Smooth muscle cell (in vitro differentiated cells): ENCODE data around the gene PCNT. TPM values are rescaled to one million over a fixed set of nuclear protein-coding genes. Genes with fewer than 3 reads are reported as not detected.

Experiments
- DNase-seq: peaks from one replicate; lab custom pipeline; 2025; ENCODE audit not compliant: unreplicated experiment; lab: John Stamatoyannopoulos, UW
- H2AFZ ChIP-seq: fragments of 200-600 bp; sonication (generic); 2 replicates; pipeline ENCODE4 v1.6.0; 2016; ENCODE audit warnings: antibody characterized with exemption, low read depth, mild to moderate bottlenecking
- H3F3A ChIP-seq: fragments of 200-600 bp; sonication (generic); 2 replicates; pipeline ENCODE4 v1.6.0; 2017; ENCODE audit warnings: antibody characterized with exemption, low read depth
- H3K27ac ChIP-seq: fragments of 200-600 bp; sonication (generic); 2 replicates; pipeline ENCODE4 v1.5.1; 2016; ENCODE audit warnings: low read depth, mild to moderate bottlenecking
- H3K27me3 ChIP-seq: fragments of 200-600 bp; sonication (generic); 2 replicates; pipeline ENCODE4 v1.6.1; 2016; ENCODE audit warnings: low read depth, mild to moderate bottlenecking
- H3K36me3 ChIP-seq: fragments of 200-600 bp; sonication (generic); 2 replicates; pipeline ENCODE4 v1.5.1; 2016; ENCODE audit warnings: low read depth
- H3K4me1 ChIP-seq: fragments of 200-600 bp; sonication (generic); 2 replicates; pipeline ENCODE4 v1.5.1; 2016; ENCODE audit warnings: low read depth
- H3K4me2 ChIP-seq: fragments of 200-600 bp; sonication (generic); 2 replicates; pipeline ENCODE4 v1.6.0; 2016; ENCODE audit warnings: mild to moderate bottlenecking
- H3K4me3 ChIP-seq: fragments of 200-600 bp; sonication (generic); 2 replicates; pipeline ENCODE4 v1.5.1; 2016; ENCODE audit warnings: mild to moderate bottlenecking
- H3K79me2 ChIP-seq: fragments of 200-600 bp; sonication (generic); 2 replicates; pipeline ENCODE4 v1.6.0; 2016; ENCODE audit warnings: low read depth, mild to moderate bottlenecking
- H3K9ac ChIP-seq: fragments of 200-600 bp; sonication (generic); 2 replicates; pipeline ENCODE4 v1.6.0; 2016; ENCODE audit warnings: low read depth
- H3K9me3 ChIP-seq: fragments of 200-600 bp; sonication (generic); replicated peaks from 2 replicates; pipeline ENCODE4 v1.5.1; 2016; ENCODE audit warnings: low read depth
- H4K20me1 ChIP-seq: fragments of 200-600 bp; sonication (generic); 2 replicates; pipeline ENCODE4 v1.6.0; 2016; ENCODE audit warnings: low read depth
- WGBS: methylation state at CpG from one replicate; pipeline ENCODE4 v1.1.7; 2016; ENCODE audit warnings: low lambda C conversion rate; 5-methylcytosine and 5-hydroxymethylcytosine counted together
- polyA plus RNA-seq: library from polyadenylated mRNA; unstranded; fragments of >200 nt; fragmentation: Nextera tagmentation; extraction: Ambion mirVana; gene quantifications from 2 replicates; pipeline ENCODE4 v1.2.1, GENCODE V29; 2016
- total RNA-seq: library from RNA; depleted of rRNA; stranded (reverse); fragments of >200 nt; gene quantifications from 2 replicates; pipeline ENCODE4 v1.2.3, GENCODE V29; 2014
- TF ChIP-seq, protein P1 (sequence below): fragments of 200-600 bp; sonication (generic); IDR thresholded peaks from 2 replicates; pipeline ENCODE4 v1.5.1; 2017; ENCODE audit warnings: borderline replicate concordance, mild to moderate bottlenecking, antibody characterized with exemption; ENCODE audit not compliant: insufficient read depth, poor library complexity, severe bottlenecking

PCNT gene
- total and polyA plus RNA-seq, 2 experiments from 2014 or later = 9.3 to 10.8 TPM

DNA sequence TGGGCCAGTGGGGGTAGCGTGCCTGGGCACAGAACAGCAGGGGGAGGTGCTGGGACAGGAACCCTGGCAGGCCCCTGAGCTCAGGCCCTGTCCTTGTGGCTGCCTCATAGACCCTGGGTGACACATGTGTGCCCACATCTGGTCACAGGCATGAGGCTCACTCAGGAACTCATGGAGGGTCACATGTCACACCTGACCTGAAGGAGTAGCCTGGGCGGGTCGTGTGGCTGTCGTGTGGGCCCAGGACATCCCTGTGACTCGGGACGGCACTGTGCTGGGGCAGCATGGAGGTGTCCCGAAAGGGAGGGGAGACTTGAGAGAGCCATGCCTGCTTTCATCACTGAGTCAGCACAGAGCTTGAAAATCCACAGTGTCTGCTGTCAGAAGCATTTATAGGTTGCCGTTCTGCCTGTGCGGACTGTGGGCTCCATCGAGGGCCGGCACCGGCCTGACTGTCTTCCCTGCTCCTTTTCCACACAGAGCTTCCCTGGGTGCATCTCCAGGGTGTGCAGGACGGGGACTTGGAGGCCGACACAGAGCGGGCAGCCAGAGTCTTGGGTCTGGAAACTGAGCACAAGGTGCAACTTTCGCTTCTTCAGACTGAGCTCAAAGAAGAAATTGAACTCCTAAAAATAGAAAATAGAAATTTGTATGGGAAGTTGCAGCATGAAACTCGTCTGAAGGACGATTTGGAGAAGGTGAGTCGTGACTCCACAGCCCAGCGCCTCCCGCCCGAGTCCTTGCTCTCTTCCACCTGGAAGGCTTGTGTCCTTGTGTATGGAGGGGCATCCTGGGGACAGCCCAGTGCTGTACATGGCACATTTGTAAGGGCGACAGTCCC lies 32.8 kb downstream of the PCNT start:
- Histone ChIP-seq H3K4me2 (no peak overlapping the region), H3K9ac (no peak overlapping the region), H4K20me1 (peaks cover 5% of the 10 kb centered on the region), H3K79me2 (no peaks in the 10 kb centered on the region), H3K4me1 (no peaks in the 10 kb centered on the region), H3K4me3 (no peak overlapping the region), H3K27ac (no peak overlapping the region), H2AFZ (no peak overlapping the region), H3F3A (no peaks in the 10 kb centered on the region), H3K36me3 (no peaks in the 10 kb centered on the region), H3K27me3 (no peaks in the 10 kb centered on the region), H3K9me3 (no peaks in the 10 kb centered on the region)
- WGBS = 93% methylated on average over 23 of the region's 23 CpGs
- TF ChIP-seq, protein P1, sequence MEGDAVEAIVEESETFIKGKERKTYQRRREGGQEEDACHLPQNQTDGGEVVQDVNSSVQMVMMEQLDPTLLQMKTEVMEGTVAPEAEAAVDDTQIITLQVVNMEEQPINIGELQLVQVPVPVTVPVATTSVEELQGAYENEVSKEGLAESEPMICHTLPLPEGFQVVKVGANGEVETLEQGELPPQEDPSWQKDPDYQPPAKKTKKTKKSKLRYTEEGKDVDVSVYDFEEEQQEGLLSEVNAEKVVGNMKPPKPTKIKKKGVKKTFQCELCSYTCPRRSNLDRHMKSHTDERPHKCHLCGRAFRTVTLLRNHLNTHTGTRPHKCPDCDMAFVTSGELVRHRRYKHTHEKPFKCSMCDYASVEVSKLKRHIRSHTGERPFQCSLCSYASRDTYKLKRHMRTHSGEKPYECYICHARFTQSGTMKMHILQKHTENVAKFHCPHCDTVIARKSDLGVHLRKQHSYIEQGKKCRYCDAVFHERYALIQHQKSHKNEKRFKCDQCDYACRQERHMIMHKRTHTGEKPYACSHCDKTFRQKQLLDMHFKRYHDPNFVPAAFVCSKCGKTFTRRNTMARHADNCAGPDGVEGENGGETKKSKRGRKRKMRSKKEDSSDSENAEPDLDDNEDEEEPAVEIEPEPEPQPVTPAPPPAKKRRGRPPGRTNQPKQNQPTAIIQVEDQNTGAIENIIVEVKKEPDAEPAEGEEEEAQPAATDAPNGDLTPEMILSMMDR = no peak
- DNase-seq = no peak

DNA sequence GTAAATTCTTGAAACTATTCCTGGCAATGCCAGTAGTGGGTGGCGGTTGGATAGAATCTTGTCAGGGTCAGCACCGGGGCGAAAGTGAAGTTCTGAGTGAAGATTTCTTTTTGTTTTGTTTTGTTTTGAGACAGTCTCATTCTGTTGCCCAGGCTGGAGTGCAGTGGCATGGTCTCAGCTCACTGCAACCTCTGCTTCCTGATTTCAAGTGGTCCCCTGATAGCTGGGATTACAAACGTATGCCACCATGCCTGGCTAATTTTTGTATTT lies 33.3 kb downstream of the PCNT start:
- Histone ChIP-seq H3K4me3 (no peak overlapping the region), H3K36me3 (no peaks in the 10 kb centered on the region), H2AFZ (no peak overlapping the region), H3K9me3 (no peaks in the 10 kb centered on the region), H3K4me2 (no peak overlapping the region), H4K20me1 (peaks cover 7% of the 10 kb centered on the region), H3K27ac (no peak overlapping the region), H3K9ac (no peak overlapping the region), H3K27me3 (no peaks in the 10 kb centered on the region), H3K79me2 (no peaks in the 10 kb centered on the region), H3K4me1 (no peaks in the 10 kb centered on the region), H3F3A (no peaks in the 10 kb centered on the region)
- TF ChIP-seq, protein P1 = no peak
- WGBS = 97% methylated on average over 4 of the region's 4 CpGs
- DNase-seq = no peak

DNA sequence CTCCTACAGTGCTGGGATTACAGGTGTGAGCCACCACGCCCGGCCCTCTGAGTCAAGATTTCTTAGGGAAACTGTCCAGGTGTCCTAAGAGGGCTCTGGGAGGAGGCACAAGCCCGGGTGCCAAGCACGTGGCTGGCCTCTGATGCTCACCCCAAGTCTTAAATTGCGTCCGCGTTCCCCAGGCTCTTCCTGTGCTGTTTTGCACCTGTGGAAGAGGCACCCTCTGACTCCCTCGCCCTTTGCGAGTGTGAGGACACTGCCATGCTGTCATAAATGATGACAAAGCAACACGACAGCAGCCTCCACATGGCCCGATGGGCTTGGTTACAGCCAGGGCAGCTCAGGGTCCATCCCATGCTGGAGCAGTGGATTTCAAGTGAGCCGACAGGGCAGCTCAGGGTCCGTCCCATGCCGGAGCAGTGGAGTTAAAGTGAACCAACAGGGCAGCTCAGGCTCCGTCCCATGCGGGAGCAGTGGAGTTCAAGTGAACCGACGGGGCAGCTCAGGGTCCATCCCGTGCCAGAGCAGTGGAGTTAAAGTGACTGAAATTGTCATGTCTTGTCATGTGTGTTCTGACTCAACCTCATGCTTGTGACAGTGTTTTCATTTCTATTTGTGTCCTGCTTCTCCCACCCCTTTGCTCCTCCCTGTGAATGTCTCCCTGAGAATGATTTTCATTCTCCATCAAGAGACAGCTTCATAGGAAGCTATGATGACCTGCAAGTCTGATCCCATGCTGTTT lies 33.9 kb downstream of the PCNT start:
- 96% methylated on average over 19 of the region's 19 CpGs for WGBS
- H3K4me3 ChIP-seq = no peak overlapping the region
- no peaks in the 10 kb centered on the region for H3K4me1 ChIP-seq

More for the DNA sequence above, 33.9 kb downstream of the PCNT start:
- H3K27me3 ChIP-seq = no peaks in the 10 kb centered on the region
- no peak overlapping the region for H3K9ac ChIP-seq
- no peaks in the 10 kb centered on the region for H3K79me2 ChIP-seq
- H3K27ac ChIP-seq = no peak overlapping the region
- no peaks in the 10 kb centered on the region for H3F3A ChIP-seq
- H2AFZ ChIP-seq = no peak overlapping the region
- TF ChIP-seq, protein P1 = no peak
- no peak overlapping the region for H3K4me2 ChIP-seq
- H4K20me1 ChIP-seq = peaks cover 7% of the 10 kb centered on the region
- H3K36me3 ChIP-seq = no peaks in the 10 kb centered on the region
- H3K9me3 ChIP-seq = no peaks in the 10 kb centered on the region
- DNase-seq = no peak
